Smooth muscle cell of the coronary artery (primary cell): ENCODE measurements around the gene DPPA2. TPM values are rescaled to one million over a fixed set of nuclear protein-coding genes. Genes with fewer than 3 reads are reported as not detected.

Source experiments
- total RNA-seq: library from RNA; depleted of rRNA; stranded (reverse); fragments of >200 nt; gene quantifications from 2 replicates; pipeline ENCODE4 v1.2.3, GENCODE V29; 2014; ENCODE audit warnings: low replicate concordance

The DPPA2 gene, protein sequence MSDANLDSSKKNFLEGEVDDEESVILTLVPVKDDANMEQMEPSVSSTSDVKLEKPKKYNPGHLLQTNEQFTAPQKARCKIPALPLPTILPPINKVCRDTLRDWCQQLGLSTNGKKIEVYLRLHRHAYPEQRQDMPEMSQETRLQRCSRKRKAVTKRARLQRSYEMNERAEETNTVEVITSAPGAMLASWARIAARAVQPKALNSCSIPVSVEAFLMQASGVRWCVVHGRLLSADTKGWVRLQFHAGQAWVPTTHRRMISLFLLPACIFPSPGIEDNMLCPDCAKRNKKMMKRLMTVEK
- not detected in 2 replicates for total RNA-seq

DNA sequence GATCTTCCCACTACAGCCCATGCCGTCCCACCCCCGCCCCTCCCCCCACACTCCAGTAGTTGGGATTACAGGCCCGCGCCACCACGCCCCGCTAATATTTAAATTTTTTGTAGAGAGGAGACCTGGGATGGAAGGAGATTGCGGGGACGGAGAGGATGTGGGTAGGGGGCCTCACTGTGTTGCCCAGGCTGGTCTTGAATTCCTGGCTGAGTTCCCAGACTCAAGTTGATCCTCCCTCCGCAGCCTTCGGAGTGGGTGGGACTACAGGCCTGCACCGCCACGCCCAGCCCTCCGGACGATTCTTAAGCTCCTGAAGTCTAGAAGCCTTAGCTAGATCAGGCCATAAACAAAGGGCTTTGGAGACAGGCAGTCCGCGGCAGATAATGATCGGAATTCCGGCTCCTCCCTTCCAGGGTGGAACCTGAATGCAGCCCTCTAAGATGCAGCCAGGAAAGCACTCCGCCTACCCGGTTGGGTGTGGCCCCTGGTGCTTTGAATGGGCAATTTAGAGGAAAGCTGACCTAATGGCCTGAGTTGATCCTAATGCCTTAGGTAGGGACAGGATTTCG lies at the start of gene DPPA2:
TSS of gene DPPA2 (minus strand) at position 356 of the 569 bp plus-strand sequence. CDS start 1,975 bp downstream, outside the sequence.

DNA sequence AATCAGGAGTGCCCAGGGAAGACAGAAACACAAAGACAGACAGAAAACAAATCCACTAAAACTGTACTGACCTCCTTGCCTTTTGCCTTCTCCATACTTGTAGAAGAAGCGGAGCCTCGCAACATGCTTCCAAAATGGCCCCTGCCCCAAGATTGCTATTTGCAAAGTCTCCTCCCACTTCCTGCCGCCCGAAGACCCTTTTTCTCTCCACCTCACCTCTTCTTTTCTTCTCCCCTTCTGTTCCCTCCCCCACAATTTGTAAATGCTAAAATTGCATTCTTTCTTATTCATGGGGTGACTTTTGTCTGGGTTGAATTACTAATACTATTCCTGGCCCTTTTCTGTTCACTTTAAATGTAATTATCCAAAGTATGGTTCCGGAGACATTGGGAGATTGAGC lies 21.1 kb upstream of the DPPA2 start, which contains the start of gene DPPA4:
TSS of gene DPPA4 (minus strand) at position 154 of the 400 bp plus-strand sequence. CDS start at position 125, 29 bp downstream.

Other genes starting within 250 kb of the DPPA2 start
- gene MORC1, start 198.4 kb downstream of the DPPA2 start, total RNA-seq: not detected in 2 replicates
- not detected in 2 replicates for gene C3orf85, start 179.8 kb downstream of the DPPA2 start, total RNA-seq
- not detected in 2 replicates for gene DPPA4, start 21.0 kb upstream of the DPPA2 start, total RNA-seq